H1 (cell line): ENCODE results near the gene ZNF548. TPM values are rescaled to one million over a fixed set of nuclear protein-coding genes. Genes with fewer than 3 reads are reported as not detected.

Experiments
- BRCA1 ChIP-seq: IDR thresholded peaks from 2 replicates; pipeline ENCODE4 v1.6.1; 2012; ENCODE audit warnings: low read depth, low read length, improper control_type of control experiment
- CHD2 ChIP-seq: IDR thresholded peaks from 2 replicates; pipeline ENCODE4 v1.6.1; 2012; ENCODE audit warnings: low read length, improper control_type of control experiment
- RAD21 ChIP-seq, 2 experiments: IDR thresholded peaks in 1 of 2; conservative IDR thresholded peaks in 1 of 2; 2 replicates each; pipeline ENCODE4 v1.6.1; 2011; ENCODE audit warnings: low read depth in 2 of 2, low read length in 2 of 2, improper control_type of control experiment in 1 of 2, inconsistent platforms in 1 of 2, mild to moderate bottlenecking in 1 of 2, moderate library complexity in 1 of 2
- SIN3A ChIP-seq, 2 experiments: IDR thresholded peaks in 1 of 2; conservative IDR thresholded peaks in 1 of 2; 2 replicates each; pipeline ENCODE4 v1.6.1; 2011 to 2012; ENCODE audit warnings: low read length in 2 of 2, improper control_type of control experiment in 1 of 2, low read depth in 1 of 2, mild to moderate bottlenecking in 1 of 2
- TCF12 ChIP-seq: IDR thresholded peaks from 2 replicates; pipeline ENCODE4 v1.6.1; 2011; ENCODE audit warnings: low read depth, mild to moderate bottlenecking, low read length
- polyA plus RNA-seq, 7 experiments: library from polyadenylated mRNA; depleted of rRNA in 3 of 7; stranded (reverse) in 5 of 7; unstranded in 2 of 7; fragments of >200 nt in 5 of 7; fragments of 200-250 nt in 2 of 7; gene quantifications; 1 replicate in 5 of 7; 2 replicates in 1 of 7; 4 replicates in 1 of 7; pipeline versions ENCODE4 v1.2.1 to v1.2.3, GENCODE V29; 2011 to 2013; ENCODE audit warnings: missing spikeins in 2 of 7, mixed read lengths in 2 of 7
- total RNA-seq: library from RNA; stranded (reverse); fragmentation: NEBNext Ultra II Directional; extraction: Animal tissue kit (Norgen Biotek cat#: 25700); gene quantifications from 2 replicates; pipeline ENCODE4 v1.2.1, GENCODE V29; 2021
- TF ChIP-seq, protein P1 (sequence below): fragments of 300-600 bp; sonication (generic); IDR thresholded peaks from 2 replicates; pipeline ENCODE4 v1.7.1; 2012; ENCODE audit warnings: low read length, moderate library complexity, mild to moderate bottlenecking, inconsistent platforms; ENCODE audit not compliant: insufficient replicate concordance

Gene ZNF548
- total and polyA plus RNA-seq, 2 of the 8 experiments (the other 6 are each of a cell fraction or from before 2014, with no cell fraction given), result 7.4 to 9.9 TPM

DNA sequence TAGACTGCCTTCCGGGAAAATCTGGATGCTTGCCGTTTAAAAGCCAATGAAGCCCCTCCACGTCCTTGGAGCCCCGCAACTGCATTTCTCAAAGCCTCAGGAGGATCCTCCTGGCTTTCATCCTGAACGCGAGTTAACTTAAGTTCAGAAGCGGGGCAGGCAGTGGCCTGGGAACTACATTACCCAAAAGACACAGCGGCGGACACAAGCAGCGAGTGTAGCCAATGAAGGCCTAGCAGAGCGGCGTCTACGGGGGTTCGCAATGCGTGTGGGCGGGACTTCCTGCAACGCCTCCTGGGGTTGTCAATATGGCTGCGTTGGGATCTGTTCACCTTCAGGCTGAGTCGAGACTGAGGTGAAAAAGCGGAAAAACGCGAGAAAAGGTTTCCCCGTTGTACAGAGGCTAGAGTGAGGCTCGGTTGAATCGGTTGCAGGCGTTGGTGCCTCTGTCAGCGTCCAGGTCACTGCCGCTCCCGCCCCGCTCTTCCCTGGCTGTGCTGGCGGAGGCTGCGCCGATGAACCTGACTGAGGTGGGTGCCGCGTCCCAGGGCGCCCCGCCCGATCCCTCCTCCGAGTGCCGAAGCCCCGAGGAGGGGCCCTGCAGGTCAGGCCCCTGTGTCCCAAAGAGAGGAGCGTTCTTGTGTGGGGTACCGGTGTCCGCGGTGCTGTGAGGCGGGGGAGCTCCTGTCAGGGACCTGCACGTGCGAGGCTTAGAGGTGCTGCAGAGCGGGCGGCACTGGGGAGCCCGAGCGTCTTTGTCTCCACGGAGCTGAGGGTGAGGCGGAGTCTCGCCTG is 21.4 kb downstream of the ZNF548 start, which contains the start of gene ZNF17 (continued):
- peak; percentile 74 to 89; a peak in 2 of 4 replicates for TF ChIP-seq SIN3A (conservative IDR thresholded peaks at IDR 0.05 in 1 of 2, IDR thresholded peaks at IDR 0.05 in 1 of 2; ENCODE audit: low read depth in 1 of 2, low read length in 2 of 2)
- no peak for TF ChIP-seq RAD21 (IDR thresholded peaks at IDR 0.05 in 1 of 2, conservative IDR thresholded peaks at IDR 0.05 in 1 of 2; ENCODE audit: low read depth in 2 of 2, low read length in 2 of 2)
- TF ChIP-seq, protein P1, sequence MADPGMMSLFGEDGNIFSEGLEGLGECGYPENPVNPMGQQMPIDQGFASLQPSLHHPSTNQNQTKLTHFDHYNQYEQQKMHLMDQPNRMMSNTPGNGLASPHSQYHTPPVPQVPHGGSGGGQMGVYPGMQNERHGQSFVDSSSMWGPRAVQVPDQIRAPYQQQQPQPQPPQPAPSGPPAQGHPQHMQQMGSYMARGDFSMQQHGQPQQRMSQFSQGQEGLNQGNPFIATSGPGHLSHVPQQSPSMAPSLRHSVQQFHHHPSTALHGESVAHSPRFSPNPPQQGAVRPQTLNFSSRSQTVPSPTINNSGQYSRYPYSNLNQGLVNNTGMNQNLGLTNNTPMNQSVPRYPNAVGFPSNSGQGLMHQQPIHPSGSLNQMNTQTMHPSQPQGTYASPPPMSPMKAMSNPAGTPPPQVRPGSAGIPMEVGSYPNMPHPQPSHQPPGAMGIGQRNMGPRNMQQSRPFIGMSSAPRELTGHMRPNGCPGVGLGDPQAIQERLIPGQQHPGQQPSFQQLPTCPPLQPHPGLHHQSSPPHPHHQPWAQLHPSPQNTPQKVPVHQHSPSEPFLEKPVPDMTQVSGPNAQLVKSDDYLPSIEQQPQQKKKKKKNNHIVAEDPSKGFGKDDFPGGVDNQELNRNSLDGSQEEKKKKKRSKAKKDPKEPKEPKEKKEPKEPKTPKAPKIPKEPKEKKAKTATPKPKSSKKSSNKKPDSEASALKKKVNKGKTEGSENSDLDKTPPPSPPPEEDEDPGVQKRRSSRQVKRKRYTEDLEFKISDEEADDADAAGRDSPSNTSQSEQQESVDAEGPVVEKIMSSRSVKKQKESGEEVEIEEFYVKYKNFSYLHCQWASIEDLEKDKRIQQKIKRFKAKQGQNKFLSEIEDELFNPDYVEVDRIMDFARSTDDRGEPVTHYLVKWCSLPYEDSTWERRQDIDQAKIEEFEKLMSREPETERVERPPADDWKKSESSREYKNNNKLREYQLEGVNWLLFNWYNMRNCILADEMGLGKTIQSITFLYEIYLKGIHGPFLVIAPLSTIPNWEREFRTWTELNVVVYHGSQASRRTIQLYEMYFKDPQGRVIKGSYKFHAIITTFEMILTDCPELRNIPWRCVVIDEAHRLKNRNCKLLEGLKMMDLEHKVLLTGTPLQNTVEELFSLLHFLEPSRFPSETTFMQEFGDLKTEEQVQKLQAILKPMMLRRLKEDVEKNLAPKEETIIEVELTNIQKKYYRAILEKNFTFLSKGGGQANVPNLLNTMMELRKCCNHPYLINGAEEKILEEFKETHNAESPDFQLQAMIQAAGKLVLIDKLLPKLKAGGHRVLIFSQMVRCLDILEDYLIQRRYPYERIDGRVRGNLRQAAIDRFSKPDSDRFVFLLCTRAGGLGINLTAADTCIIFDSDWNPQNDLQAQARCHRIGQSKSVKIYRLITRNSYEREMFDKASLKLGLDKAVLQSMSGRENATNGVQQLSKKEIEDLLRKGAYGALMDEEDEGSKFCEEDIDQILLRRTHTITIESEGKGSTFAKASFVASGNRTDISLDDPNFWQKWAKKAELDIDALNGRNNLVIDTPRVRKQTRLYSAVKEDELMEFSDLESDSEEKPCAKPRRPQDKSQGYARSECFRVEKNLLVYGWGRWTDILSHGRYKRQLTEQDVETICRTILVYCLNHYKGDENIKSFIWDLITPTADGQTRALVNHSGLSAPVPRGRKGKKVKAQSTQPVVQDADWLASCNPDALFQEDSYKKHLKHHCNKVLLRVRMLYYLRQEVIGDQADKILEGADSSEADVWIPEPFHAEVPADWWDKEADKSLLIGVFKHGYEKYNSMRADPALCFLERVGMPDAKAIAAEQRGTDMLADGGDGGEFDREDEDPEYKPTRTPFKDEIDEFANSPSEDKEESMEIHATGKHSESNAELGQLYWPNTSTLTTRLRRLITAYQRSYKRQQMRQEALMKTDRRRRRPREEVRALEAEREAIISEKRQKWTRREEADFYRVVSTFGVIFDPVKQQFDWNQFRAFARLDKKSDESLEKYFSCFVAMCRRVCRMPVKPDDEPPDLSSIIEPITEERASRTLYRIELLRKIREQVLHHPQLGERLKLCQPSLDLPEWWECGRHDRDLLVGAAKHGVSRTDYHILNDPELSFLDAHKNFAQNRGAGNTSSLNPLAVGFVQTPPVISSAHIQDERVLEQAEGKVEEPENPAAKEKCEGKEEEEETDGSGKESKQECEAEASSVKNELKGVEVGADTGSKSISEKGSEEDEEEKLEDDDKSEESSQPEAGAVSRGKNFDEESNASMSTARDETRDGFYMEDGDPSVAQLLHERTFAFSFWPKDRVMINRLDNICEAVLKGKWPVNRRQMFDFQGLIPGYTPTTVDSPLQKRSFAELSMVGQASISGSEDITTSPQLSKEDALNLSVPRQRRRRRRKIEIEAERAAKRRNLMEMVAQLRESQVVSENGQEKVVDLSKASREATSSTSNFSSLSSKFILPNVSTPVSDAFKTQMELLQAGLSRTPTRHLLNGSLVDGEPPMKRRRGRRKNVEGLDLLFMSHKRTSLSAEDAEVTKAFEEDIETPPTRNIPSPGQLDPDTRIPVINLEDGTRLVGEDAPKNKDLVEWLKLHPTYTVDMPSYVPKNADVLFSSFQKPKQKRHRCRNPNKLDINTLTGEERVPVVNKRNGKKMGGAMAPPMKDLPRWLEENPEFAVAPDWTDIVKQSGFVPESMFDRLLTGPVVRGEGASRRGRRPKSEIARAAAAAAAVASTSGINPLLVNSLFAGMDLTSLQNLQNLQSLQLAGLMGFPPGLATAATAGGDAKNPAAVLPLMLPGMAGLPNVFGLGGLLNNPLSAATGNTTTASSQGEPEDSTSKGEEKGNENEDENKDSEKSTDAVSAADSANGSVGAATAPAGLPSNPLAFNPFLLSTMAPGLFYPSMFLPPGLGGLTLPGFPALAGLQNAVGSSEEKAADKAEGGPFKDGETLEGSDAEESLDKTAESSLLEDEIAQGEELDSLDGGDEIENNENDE, result no peak
- TF ChIP-seq CHD2, result peak; percentile 77
- no peak for TF ChIP-seq TCF12
- no peak for TF ChIP-seq BRCA1
- TF ChIP-seq, all 59 proteins: peak for 16
